OCI-LY7 (cell line): Measurements from ENCODE around the gene VTI1A. TPM values are rescaled to one million over a fixed set of nuclear protein-coding genes. Genes with fewer than 3 reads are reported as not detected.

Experiments
- BruUV-seq: library from RNA; stranded (reverse); fragments of 400-500 nt; replicated peaks from 2 replicates; lab custom pipeline; 2021; lab: Mats Ljungman, UMichigan
- CTCF ChIA-PET: fragments of 300-600 bp; sonication (Branson Sonifier 250); formaldehyde crosslinking; loops from one replicate; lab custom pipeline; 2022; ENCODE audit warnings: antibody characterized with exemption; ENCODE audit not compliant: unreplicated experiment; lab: Charles Lee
- POLR2A ChIA-PET: fragments of 300-600 bp; sonication (Branson Sonifier 250); formaldehyde crosslinking; loops from one replicate; lab custom pipeline; 2022; ENCODE audit warnings: antibody characterized with exemption; lab: Charles Lee
- DNase-seq: peaks from one replicate; pipeline ENCODE4 v3.0.0-alpha.2; 2015; ENCODE audit warnings: low spot score
- H2AFZ ChIP-seq: fragments of 200-600 bp; sonication (generic), shearing (Covaris generic); 2 replicates; pipeline ENCODE4 v1.6.1; 2014; ENCODE audit warnings: mild to moderate bottlenecking, antibody characterized with exemption, low read length, moderate library complexity
- H3K27ac ChIP-seq: fragments of 200-600 bp; sonication (generic); 2 replicates; pipeline ENCODE4 v1.5.1; 2014; ENCODE audit warnings: mixed run types, low read depth, mild to moderate bottlenecking, moderate library complexity, low read length, inconsistent platforms; ENCODE audit not compliant: poor library complexity, severe bottlenecking
- H3K36me3 ChIP-seq: fragments of 200-600 bp; sonication (generic); 2 replicates; pipeline ENCODE4 v1.6.1; 2014; ENCODE audit warnings: mild to moderate bottlenecking, antibody characterized with exemption, low read length, moderate library complexity, mixed read lengths; ENCODE audit not compliant: insufficient read depth
- H3K4me1 ChIP-seq: fragments of 200-600 bp; sonication (generic); 2 replicates; pipeline ENCODE4 v1.5.1; 2014; ENCODE audit warnings: mild to moderate bottlenecking, low read length; ENCODE audit not compliant: insufficient read depth, poor library complexity, severe bottlenecking
- H3K4me2 ChIP-seq: fragments of 200-600 bp; sonication (generic); 2 replicates; pipeline ENCODE4 v1.6.1; 2014; ENCODE audit warnings: mild to moderate bottlenecking, low read length
- H3K4me3 ChIP-seq: fragments of 200-600 bp; sonication (generic); 2 replicates; pipeline ENCODE4 v1.5.1; 2014; ENCODE audit warnings: mild to moderate bottlenecking, low read depth, low read length; ENCODE audit not compliant: poor library complexity, severe bottlenecking
- H3K79me2 ChIP-seq: fragments of 200-600 bp; sonication (generic); 2 replicates; pipeline ENCODE4 v1.6.1; 2016; ENCODE audit warnings: low read depth, mild to moderate bottlenecking, low read length, moderate library complexity, mixed read lengths; ENCODE audit not compliant: insufficient read depth
- H3K9me2 ChIP-seq: fragments of 200-600 bp; sonication (generic); 2 replicates; pipeline ENCODE4 v1.6.1; 2016; ENCODE audit warnings: mild to moderate bottlenecking, low read length, mixed read lengths; ENCODE audit not compliant: insufficient read depth
- H3K9me3 ChIP-seq: fragments of 200-600 bp; sonication (generic); 2 replicates; pipeline ENCODE4 v1.6.1; 2014; ENCODE audit warnings: mild to moderate bottlenecking, mixed run types, low read length, mixed read lengths
- H4K20me1 ChIP-seq: fragments of 200-600 bp; sonication (generic); 2 replicates; pipeline ENCODE4 v1.6.1; 2014; ENCODE audit warnings: mild to moderate bottlenecking, antibody characterized with exemption, low read length, moderate library complexity, mixed read lengths; ENCODE audit not compliant: insufficient read depth
- EZH2phosphoT487 ChIP-seq: fragments of 200-600 bp; sonication (generic); IDR thresholded peaks from 2 replicates; pipeline ENCODE4 v1.6.1; 2018; ENCODE audit warnings: low read depth, borderline replicate concordance, mild to moderate bottlenecking, mixed run types, antibody characterized with exemption, low read length, moderate library complexity, mixed read lengths
- intact Hi-C: fragments of 100-400 bp; cut with micrococcal nuclease; formaldehyde crosslinking; loops from one replicate; pipeline ENCODE4 v1.10.0; 2022; ENCODE audit not compliant: unreplicated experiment
- total RNA-seq, 2 experiments: library from RNA; depleted of rRNA in 1 of 2; stranded (reverse); fragments of >200 nt in 1 of 2; shearing (Covaris generic) in 1 of 2; gene quantifications; 2 replicates each; pipeline ENCODE4 v1.2.3, GENCODE V29; 2014 to 2022
- TF ChIP-seq, protein P1 (sequence below): fragments of 200-600 bp; sonication (generic); conservative IDR thresholded peaks from 2 replicates; pipeline ENCODE4 v1.5.1; 2014; ENCODE audit warnings: mild to moderate bottlenecking, antibody characterized with exemption, low read length, moderate library complexity, mixed read lengths

The VTI1A gene
- total RNA-seq, 2 experiments from 2014 or later, result 39.4 to 45.2 TPM

- no peak overlapping the region for H2AFZ ChIP-seq
- H3K36me3 ChIP-seq, result no peaks in the 10 kb centered on the region
- no peak overlapping the region for H3K27ac ChIP-seq
- DNase-seq, result no peak
- no peaks in the 10 kb centered on the region for H3K4me1 ChIP-seq
- no peak for TF ChIP-seq EZH2phosphoT487
- TF ChIP-seq, protein P1, sequence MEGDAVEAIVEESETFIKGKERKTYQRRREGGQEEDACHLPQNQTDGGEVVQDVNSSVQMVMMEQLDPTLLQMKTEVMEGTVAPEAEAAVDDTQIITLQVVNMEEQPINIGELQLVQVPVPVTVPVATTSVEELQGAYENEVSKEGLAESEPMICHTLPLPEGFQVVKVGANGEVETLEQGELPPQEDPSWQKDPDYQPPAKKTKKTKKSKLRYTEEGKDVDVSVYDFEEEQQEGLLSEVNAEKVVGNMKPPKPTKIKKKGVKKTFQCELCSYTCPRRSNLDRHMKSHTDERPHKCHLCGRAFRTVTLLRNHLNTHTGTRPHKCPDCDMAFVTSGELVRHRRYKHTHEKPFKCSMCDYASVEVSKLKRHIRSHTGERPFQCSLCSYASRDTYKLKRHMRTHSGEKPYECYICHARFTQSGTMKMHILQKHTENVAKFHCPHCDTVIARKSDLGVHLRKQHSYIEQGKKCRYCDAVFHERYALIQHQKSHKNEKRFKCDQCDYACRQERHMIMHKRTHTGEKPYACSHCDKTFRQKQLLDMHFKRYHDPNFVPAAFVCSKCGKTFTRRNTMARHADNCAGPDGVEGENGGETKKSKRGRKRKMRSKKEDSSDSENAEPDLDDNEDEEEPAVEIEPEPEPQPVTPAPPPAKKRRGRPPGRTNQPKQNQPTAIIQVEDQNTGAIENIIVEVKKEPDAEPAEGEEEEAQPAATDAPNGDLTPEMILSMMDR, result no peak
- H4K20me1 ChIP-seq, result no peaks in the 10 kb centered on the region
- no TSS peak for BruUV-seq
- H3K4me3 ChIP-seq, result no peak overlapping the region
- no peak overlapping the region for H3K4me2 ChIP-seq
- intact Hi-C loops, result no loop called here
- ChIA-PET CTCF (no interaction called here), POLR2A (no interaction called here)
- no peaks in the 10 kb centered on the region for H3K9me2 ChIP-seq
- no peaks in the 10 kb centered on the region for H3K9me3 ChIP-seq
- H3K79me2 ChIP-seq, result no peaks in the 10 kb centered on the region
Observed at GRCh38 chr10:112838784-112839481, 391.9 kb downstream of the VTI1A start.

DNA sequence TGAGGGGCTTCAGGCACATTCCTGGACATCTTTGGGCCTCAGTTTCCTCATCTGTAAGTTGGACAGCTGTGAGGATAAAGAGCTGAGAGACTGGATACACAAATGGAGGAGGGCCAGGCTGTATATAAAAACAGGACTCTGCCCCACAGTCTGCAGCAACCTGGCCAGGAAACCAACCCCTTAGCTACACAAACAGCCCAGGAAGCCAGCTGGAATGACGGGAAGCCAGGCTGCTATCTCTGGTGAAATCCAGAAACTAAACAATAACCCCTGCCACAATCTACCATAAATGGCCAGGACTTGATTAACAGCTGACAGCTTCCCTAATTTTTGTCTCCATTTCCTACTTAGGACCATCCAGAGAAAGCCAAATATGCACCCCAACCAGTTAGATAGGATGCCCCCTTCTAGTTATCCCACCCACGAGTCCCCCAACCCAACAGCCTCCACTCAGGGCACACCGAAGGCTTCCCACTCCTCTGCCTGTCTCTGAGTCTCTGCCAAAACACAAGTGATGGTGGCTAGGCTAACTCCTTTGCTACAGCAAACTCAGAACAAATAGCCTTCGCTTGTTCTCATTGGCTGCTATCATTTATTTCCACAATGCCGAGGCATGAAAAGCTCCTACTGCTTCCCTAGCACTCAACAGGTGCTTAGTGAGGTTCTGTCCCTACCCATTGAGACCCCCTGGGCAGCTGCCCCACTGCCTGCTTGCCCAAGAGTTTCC lies 393.1 kb downstream of the VTI1A start:
- no peaks in the 10 kb centered on the region for H4K20me1 ChIP-seq
- H3K4me3 ChIP-seq, result no peak overlapping the region
- no peak overlapping the region for H3K27ac ChIP-seq
- ChIA-PET POLR2A (interaction anchor here (0.5 to 0.6 kb wide), 2 partner anchors 49 to 428 kb away, joined by 3 to 5 read pairs; no protein-coding TSS in a partner anchor), CTCF (no interaction called here)
- DNase-seq, result no peak
- no TSS peak for BruUV-seq
- no peaks in the 10 kb centered on the region for H3K36me3 ChIP-seq
- no peak overlapping the region for H3K4me2 ChIP-seq
- H3K9me3 ChIP-seq, result no peaks in the 10 kb centered on the region
- H3K79me2 ChIP-seq, result no peaks in the 10 kb centered on the region
- intact Hi-C loops, result no loop called here
- H2AFZ ChIP-seq, result no peak overlapping the region
- TF ChIP-seq, protein P1, result no peak
- TF ChIP-seq EZH2phosphoT487, result no peak
- no peaks in the 10 kb centered on the region for H3K9me2 ChIP-seq
- no peaks in the 10 kb centered on the region for H3K4me1 ChIP-seq

DNA sequence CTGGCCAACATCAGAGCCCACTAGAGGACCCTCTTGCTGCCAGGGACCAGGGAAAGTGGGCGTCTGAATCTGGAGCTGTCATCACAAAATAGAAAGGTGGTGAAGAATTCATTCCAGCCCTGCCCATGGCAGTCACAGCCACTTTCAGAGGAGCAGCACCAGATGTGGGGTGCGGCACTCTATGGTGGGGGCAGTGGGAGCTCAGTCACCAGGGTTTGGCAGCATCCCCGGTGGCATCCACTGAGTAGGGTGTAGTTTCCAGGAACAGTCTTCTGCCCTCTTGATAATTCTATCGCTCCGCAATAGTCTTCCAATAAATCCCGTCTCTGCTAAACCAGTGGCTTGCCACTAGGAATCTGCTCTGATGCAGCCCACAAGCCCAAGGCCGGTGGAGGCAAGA lies 394.5 kb downstream of the VTI1A start:
- CTCF ChIA-PET, result no interaction called here
- Histone ChIP-seq H3K79me2 (no peaks in the 10 kb centered on the region), H4K20me1 (no peaks in the 10 kb centered on the region), H3K27ac (no peak overlapping the region), H3K4me3 (no peak overlapping the region), H3K36me3 (no peaks in the 10 kb centered on the region), H3K4me2 (no peak overlapping the region), H2AFZ (no peak overlapping the region), H3K4me1 (no peaks in the 10 kb centered on the region), H3K9me3 (no peaks in the 10 kb centered on the region), H3K9me2 (no peaks in the 10 kb centered on the region)
- POLR2A ChIA-PET, result no interaction called here
- TF ChIP-seq EZH2phosphoT487, result no peak
- TF ChIP-seq, protein P1, result no peak
- intact Hi-C loops, result no loop called here
- DNase-seq, result no peak
- no TSS peak for BruUV-seq
